ENCODE results near the gene DESI2.
A peak's percentile ranks its signal among the peaks of the same experiment; 100 is the strongest.

The DESI2 gene

DNA sequence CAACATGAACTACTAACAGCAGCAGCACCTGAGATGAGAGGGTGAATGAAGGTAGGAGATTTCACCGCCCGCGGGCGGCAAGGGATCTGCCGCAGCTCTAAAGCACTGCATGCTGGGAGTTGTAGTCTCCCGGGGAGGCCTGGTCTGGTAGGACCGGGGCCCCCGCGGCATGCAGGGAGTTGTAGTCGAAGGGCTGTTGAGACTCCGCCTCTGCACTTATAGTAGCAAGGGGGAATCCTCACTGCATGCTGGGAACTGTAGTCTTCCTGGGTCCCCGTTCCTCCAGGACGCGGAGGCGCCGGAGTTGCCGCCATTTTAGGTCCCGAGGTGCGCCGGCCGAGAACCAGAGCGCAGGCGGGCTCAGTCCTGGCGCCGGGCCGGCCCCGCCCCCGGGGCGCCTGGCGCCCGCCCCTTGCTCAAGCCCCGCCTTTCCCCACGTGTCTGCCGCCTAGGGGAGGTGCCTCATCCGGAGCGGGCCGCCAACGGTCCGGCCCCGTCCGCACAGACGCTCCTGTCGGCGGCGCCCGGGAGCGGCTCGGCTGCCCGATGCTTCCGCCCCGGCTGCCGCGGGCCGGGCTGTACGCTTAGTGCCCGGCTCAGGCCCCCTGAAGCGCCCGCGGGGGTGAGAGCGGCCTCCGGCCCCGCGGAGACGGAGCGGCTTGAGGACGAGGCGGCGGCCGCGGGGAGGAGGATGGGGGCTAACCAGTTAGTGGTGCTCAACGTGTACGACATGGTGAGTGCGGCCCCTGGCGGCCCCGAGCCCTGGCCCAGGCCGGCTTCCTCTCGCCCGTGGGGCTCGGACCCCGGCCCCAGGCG, at the start of gene DESI2:
Gene DESI2 (plus strand): TSS at position 504 of the 816 bp plus-strand sequence. CDS start 188 bp downstream, at position 692.
- TF ChIP-seq, protein P1, sequence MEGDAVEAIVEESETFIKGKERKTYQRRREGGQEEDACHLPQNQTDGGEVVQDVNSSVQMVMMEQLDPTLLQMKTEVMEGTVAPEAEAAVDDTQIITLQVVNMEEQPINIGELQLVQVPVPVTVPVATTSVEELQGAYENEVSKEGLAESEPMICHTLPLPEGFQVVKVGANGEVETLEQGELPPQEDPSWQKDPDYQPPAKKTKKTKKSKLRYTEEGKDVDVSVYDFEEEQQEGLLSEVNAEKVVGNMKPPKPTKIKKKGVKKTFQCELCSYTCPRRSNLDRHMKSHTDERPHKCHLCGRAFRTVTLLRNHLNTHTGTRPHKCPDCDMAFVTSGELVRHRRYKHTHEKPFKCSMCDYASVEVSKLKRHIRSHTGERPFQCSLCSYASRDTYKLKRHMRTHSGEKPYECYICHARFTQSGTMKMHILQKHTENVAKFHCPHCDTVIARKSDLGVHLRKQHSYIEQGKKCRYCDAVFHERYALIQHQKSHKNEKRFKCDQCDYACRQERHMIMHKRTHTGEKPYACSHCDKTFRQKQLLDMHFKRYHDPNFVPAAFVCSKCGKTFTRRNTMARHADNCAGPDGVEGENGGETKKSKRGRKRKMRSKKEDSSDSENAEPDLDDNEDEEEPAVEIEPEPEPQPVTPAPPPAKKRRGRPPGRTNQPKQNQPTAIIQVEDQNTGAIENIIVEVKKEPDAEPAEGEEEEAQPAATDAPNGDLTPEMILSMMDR (IDR thresholded peaks at IDR 0.05): peak; percentile 93
- peaks cover 26 to 29% of the 10 kb centered on the region in 2 experiments for H3K4me1 ChIP-seq (ENCODE audit: control insufficient read depth in 1 of 2, insufficient read depth in 1 of 2, low read depth in 1 of 2, low read length in 1 of 2)
- H3K4me3 ChIP-seq (ENCODE audit: low read depth in 1 of 2, low read length in 1 of 2): peak within 1 kb of the TSS; percentile 78 to 91
- H3K27me3 ChIP-seq: no peaks in the 10 kb centered on the region
- no peaks in the 10 kb centered on the region for H3K36me3 ChIP-seq
- H3K27ac ChIP-seq: peak within 1 kb of the TSS; percentile 93
- no peaks in the 10 kb centered on the region for H3K9me3 ChIP-seq

DNA sequence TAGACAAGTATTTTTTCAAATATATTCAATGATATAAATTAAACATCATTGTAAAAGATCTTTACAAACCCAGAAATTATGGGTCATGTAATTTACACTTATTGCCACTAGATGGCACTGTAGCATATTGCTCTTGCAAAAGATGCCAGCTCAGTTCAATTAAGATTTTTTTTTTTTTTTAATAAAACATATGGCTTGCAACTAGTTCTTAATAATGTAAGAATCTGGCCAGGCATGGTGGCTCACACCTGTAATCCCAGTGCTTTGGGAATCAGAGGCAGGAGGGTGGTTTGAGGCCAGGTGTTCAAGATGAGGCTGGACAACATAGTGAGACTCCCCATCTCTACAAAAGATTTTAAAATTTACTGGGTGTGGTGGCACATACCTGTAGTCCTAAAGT, 49.4 kb upstream of the DESI2 start:
- Histone ChIP-seq H3K4me1 (ENCODE audit: control insufficient read depth in 1 of 2, insufficient read depth in 1 of 2, low read depth in 1 of 2, low read length in 1 of 2) (no peaks in the 10 kb centered on the region), H3K27ac (no peak overlapping the region), H3K36me3 (no peaks in the 10 kb centered on the region), H3K27me3 (no peaks in the 10 kb centered on the region), H3K9me3 (no peaks in the 10 kb centered on the region), H3K4me3 (ENCODE audit: low read depth in 1 of 2, low read length in 1 of 2) (no peak overlapping the region)
- TF ChIP-seq, protein P1 (IDR thresholded peaks at IDR 0.05): peak; percentile 78

DNA sequence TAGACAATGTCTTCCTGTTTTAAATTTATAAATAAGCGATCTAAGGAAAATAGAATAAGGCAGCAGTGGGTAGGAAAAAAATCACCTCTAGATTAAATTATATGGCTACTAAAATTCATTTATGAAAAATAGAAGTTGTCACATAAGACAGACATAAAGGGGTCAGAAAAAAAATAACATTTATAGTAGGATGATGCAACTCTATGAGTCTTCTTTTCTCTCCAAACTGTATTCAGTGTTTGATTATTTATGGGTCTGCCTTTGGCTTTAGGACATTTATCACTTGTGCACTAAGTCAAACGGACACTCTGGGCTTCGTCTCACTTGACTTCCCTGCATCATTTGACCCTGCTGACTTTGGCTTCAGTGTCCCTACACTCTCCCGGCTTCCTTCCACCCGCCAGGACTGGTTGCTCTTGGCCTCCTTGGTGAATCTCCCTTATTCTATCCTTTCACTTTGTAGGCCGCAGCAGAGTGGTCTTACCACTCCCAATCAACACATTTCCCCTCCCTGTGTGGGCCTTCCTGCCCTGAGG, 47.0 kb upstream of the DESI2 start:
- TF ChIP-seq, protein P1 (IDR thresholded peaks at IDR 0.05): no peak
- Histone ChIP-seq H3K4me3 (ENCODE audit: low read depth in 1 of 2, low read length in 1 of 2) (no peak overlapping the region), H3K9me3 (no peaks in the 10 kb centered on the region), H3K27me3 (no peaks in the 10 kb centered on the region), H3K36me3 (no peaks in the 10 kb centered on the region), H3K27ac (no peak overlapping the region), H3K4me1 (ENCODE audit: control insufficient read depth in 1 of 2, insufficient read depth in 1 of 2, low read depth in 1 of 2, low read length in 1 of 2) (no peaks in the 10 kb centered on the region)

DNA sequence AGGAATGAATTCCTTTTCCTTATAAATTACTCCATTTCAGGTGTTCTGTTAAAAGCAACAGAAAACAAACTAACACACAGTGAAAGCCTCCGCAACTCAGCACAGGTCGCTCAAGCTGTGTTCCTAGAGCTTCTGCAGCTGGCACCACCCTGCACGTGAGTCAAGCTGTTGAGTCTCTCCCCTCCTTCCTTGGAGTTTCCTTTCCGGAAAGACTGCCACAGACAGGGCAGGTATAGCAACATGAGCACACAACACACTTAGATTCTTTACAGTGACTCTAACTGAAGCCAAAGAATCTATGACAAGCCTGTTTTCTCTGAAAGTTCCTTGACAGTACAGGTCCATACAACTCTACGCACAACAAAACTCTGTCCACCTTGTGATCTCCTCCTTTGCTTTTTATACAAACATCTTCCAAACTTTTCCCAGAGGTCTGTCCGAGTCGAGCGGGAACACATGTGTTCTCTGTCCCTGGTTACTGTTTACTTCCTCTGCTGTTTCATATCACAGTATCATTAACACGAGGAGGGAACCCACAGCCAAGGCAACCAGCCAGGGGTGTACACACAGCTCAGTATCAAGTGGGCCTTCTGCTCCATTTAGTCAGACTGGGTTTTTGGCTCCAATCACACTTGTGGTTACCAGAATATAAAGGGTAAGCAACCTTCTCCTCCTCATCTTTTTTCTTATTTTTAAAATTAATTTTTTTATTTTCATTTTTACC, 38.7 kb upstream of the DESI2 start:
- no peak overlapping the region for H3K4me3 ChIP-seq (ENCODE audit: low read depth in 1 of 2, low read length in 1 of 2)
- H3K27ac ChIP-seq: no peak overlapping the region
- H3K4me1 ChIP-seq (ENCODE audit: control insufficient read depth in 1 of 2, insufficient read depth in 1 of 2, low read depth in 1 of 2, low read length in 1 of 2): no peaks in the 10 kb centered on the region
- no peaks in the 10 kb centered on the region for H3K27me3 ChIP-seq
- TF ChIP-seq, protein P1 (IDR thresholded peaks at IDR 0.05): no peak
- H3K36me3 ChIP-seq: no peaks in the 10 kb centered on the region
- H3K9me3 ChIP-seq: no peaks in the 10 kb centered on the region

DNA sequence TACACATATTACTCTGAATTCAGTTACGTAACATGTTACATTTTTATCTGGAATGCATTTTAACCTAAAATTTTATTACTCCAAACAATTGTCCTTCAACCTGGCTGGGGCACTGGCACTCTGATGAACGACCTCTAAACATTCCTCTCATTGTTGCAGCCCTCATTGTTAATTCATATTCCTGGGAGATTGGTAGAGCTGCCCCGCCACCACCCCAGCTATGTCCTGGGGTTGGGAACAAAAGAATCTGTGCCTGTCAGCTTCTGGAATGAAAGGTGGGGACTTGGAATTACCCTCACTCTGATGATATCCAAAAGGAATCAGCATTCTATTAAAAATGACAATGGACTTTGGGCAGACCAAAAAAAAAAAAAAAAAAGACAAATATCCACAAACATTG, 38.0 kb upstream of the DESI2 start:
- H3K27ac ChIP-seq: no peak overlapping the region
- TF ChIP-seq, protein P1 (IDR thresholded peaks at IDR 0.05): no peak
- H3K36me3 ChIP-seq: no peaks in the 10 kb centered on the region
- H3K27me3 ChIP-seq: no peaks in the 10 kb centered on the region
- no peak overlapping the region for H3K4me3 ChIP-seq (ENCODE audit: low read depth in 1 of 2, low read length in 1 of 2)
- H3K9me3 ChIP-seq: no peaks in the 10 kb centered on the region
- H3K4me1 ChIP-seq (ENCODE audit: control insufficient read depth in 1 of 2, insufficient read depth in 1 of 2, low read depth in 1 of 2, low read length in 1 of 2): no peaks in the 10 kb centered on the region
